Neutrophil (primary cell): ENCODE measurements around the gene POFUT1.

Experiments
- H3K27ac ChIP-seq: fragments of 200-600 bp; sonication (generic); 2 replicates; pipeline ENCODE4 v1.5.1; 2016; ENCODE audit warnings: mild to moderate bottlenecking, moderate library complexity
- H3K27me3 ChIP-seq: fragments of 200-600 bp; sonication (generic); 2 replicates; pipeline ENCODE4 v1.6.0; 2016; ENCODE audit warnings: mild to moderate bottlenecking
- H3K36me3 ChIP-seq: fragments of 200-600 bp; sonication (generic); 2 replicates; pipeline ENCODE4 v1.5.1; 2017
- H3K4me1 ChIP-seq, 2 experiments: fragments of 200-600 bp in 1 of 2; sonication (generic) in 1 of 2; 1 replicate in 1 of 2; 2 replicates in 1 of 2; pipeline versions ENCODE4 v1.5.1 to v1.6.1; 2013 to 2016; ENCODE audit warnings: low read depth in 1 of 2, low read length in 1 of 2, mild to moderate bottlenecking in 1 of 2, moderate library complexity in 1 of 2; ENCODE audit not compliant: control insufficient read depth in 1 of 2, insufficient read depth in 1 of 2
- H3K4me3 ChIP-seq, 2 experiments: fragments of 200-600 bp in 1 of 2; sonication (generic) in 1 of 2; 1 replicate in 1 of 2; 2 replicates in 1 of 2; pipeline ENCODE4 v1.5.1; 2013 to 2016; ENCODE audit warnings: low read depth in 1 of 2, low read length in 1 of 2, mild to moderate bottlenecking in 1 of 2, moderate library complexity in 1 of 2
- H3K9me3 ChIP-seq: fragments of 200-600 bp; sonication (generic); 2 replicates; pipeline ENCODE4 v1.5.1; 2016
- TF ChIP-seq, protein P1 (sequence below): fragments of 200-600 bp; sonication (generic); IDR thresholded peaks from 2 replicates; pipeline ENCODE4 v1.5.1; 2016; ENCODE audit warnings: antibody characterized with exemption

POFUT1 gene

DNA sequence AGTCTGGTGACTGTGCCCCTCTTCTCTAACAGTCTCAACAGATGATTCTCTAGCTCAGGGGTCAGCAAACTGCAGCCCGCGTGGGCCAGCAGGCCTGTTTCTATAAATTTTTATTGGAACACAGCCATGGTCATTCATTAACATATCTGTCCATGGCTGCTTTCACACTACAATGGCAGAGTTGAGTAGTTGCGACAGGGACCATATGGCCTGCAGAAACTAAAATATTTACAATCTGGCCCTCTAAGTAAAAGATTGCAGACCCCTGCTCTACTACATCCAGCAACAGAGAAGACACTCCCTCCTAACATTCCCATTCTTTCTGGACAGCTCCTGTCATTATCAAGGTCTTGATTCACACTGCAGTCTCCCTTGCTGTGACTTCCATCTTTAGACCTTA, 45.3 kb upstream of the POFUT1 start:
- no peak overlapping the region for H3K4me3 ChIP-seq
- no peaks in the 10 kb centered on the region for H3K27me3 ChIP-seq
- H3K36me3 ChIP-seq = peaks cover 95% of the 10 kb centered on the region
- peaks cover 0 to 7% of the 10 kb centered on the region in 2 experiments for H3K4me1 ChIP-seq
- TF ChIP-seq, protein P1, sequence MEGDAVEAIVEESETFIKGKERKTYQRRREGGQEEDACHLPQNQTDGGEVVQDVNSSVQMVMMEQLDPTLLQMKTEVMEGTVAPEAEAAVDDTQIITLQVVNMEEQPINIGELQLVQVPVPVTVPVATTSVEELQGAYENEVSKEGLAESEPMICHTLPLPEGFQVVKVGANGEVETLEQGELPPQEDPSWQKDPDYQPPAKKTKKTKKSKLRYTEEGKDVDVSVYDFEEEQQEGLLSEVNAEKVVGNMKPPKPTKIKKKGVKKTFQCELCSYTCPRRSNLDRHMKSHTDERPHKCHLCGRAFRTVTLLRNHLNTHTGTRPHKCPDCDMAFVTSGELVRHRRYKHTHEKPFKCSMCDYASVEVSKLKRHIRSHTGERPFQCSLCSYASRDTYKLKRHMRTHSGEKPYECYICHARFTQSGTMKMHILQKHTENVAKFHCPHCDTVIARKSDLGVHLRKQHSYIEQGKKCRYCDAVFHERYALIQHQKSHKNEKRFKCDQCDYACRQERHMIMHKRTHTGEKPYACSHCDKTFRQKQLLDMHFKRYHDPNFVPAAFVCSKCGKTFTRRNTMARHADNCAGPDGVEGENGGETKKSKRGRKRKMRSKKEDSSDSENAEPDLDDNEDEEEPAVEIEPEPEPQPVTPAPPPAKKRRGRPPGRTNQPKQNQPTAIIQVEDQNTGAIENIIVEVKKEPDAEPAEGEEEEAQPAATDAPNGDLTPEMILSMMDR = no peak
- no peaks in the 10 kb centered on the region for H3K9me3 ChIP-seq
- no peak overlapping the region for H3K27ac ChIP-seq

DNA sequence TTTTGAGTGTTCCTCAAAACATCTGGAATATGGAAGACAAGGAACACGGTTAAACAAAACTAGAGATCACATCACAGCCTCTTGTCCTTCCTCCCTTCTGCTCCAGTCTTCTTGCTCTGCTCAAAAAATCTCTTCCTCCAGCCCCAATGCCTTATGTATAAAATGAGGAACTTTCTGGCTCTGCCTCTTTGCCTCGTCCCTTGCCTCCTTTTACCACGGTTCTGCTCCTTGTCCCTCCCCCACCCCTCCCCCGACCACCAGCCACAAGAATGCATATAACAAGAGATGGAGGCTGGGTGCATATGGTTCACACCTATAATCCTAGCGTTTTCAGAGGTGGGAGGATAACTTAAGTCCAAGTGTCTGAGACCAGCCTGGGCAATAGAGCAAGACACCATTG, 43.7 kb upstream of the POFUT1 start:
- H3K4me3 ChIP-seq = no peak overlapping the region
- TF ChIP-seq, protein P1 = no peak
- H3K36me3 ChIP-seq = peaks cover 84% of the 10 kb centered on the region
- no peaks in the 10 kb centered on the region for H3K9me3 ChIP-seq
- peaks cover 0 to 7% of the 10 kb centered on the region in 2 experiments for H3K4me1 ChIP-seq
- no peak overlapping the region for H3K27ac ChIP-seq
- H3K27me3 ChIP-seq = no peaks in the 10 kb centered on the region

DNA sequence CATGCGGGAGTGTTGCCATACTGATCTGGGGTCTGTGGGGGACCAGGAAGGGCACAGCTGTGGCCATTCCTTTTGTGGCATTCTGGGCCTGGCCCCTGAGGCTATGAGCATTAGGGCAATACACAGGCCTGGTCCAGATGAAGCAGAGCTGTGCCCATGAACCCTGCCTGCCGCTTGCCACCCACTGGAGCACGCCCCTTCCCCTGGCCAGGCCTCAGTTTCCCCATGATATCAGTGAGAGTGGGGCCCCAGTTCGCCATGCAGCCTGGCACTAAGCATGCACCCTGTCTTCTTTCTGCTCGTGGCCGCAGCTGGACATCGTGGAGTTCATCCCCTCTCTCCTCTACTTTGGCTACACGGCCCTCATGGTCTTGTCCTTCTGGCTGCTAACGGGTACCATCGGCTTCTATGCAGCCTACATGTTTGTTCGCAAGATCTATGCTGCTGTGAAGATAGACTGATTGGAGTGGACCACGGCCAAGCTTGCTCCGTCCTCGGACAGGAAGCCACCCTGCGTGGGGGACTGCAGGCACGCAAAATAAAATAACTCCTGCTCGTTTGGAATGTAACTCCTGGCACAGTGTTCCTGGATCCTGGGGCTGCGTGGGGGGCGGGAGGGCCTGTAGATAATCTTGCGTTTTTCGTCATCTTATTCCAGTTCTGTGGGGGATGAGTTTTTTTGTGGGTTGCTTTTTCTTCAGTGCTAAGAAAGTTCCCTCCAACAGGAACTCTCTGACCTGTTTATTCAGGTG, 42.5 kb upstream of the POFUT1 start:
- H3K36me3 ChIP-seq = peaks cover 72% of the 10 kb centered on the region
- TF ChIP-seq, protein P1 = no peak
- no peaks in the 10 kb centered on the region for H3K9me3 ChIP-seq
- H3K4me1 ChIP-seq = no peaks in the 10 kb centered on the region
- H3K27ac ChIP-seq = no peak overlapping the region
- H3K27me3 ChIP-seq = no peaks in the 10 kb centered on the region
- no peak overlapping the region for H3K4me3 ChIP-seq

DNA sequence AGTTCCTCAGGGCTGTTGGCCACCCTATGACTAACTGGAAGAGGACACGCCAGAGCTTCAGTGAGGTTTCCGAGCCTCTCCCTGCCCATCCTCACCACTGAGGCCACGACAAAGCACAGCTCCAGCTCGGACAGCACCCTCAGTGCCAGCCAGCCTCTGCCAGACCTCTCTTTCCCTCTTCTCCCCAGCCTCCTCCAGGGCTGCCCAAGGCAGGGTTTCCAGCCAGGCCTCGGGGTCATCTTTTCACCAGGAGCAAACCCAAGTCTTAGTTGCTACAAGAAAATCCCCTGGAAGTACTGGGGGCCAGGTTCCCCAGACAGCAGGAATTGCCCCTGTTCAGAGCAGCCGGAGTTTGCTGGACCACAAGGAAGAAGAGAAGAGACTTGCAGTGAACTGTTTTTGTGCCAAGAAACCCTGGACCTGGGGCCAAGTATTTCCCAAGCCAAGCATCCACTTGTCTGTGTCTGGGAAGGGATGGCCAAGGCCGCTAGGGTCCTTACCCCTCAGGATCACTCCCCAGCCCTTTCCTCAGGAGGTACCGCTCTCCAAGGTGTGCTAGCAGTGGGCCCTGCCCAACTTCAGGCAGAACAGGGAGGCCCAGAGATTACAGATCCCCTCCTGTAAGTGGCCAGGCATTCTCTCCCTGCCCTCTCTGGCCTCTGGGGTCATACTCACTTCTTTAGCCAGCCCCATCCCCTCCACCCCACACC, 41.7 kb upstream of the POFUT1 start:
- no peaks in the 10 kb centered on the region for H3K27me3 ChIP-seq
- no peaks in the 10 kb centered on the region for H3K4me1 ChIP-seq
- no peak overlapping the region for H3K27ac ChIP-seq
- no peaks in the 10 kb centered on the region for H3K9me3 ChIP-seq
- H3K36me3 ChIP-seq = peaks cover 65% of the 10 kb centered on the region
- TF ChIP-seq, protein P1 = no peak
- H3K4me3 ChIP-seq = no peak overlapping the region

DNA sequence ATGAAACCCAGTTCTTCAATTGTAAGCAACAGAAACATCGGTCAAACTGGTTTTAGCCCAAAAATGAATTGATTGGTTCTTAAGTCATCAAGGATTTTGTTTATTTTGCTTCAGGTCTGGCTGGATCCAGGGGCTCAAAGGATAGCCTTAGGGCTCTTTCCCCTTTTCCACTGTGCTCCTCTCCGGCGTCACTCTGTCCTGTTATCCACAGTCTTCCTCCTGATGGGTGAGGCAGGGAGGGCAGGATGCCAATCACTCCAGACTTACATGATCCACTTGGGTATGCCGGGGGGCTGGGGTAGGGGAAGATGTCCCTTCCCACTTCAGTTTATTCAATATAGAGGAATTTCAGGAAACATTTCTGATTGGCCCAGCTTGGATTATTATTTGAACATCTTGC, 40.1 kb upstream of the POFUT1 start:
- no peak overlapping the region for H3K27ac ChIP-seq
- TF ChIP-seq, protein P1 = no peak
- no peaks in the 10 kb centered on the region for H3K9me3 ChIP-seq
- no peak overlapping the region for H3K4me3 ChIP-seq
- no peaks in the 10 kb centered on the region for H3K4me1 ChIP-seq
- H3K27me3 ChIP-seq = no peaks in the 10 kb centered on the region
- H3K36me3 ChIP-seq = peaks cover 49% of the 10 kb centered on the region
